ENCODE data around the gene RNF213.

RNF213 gene

GRCh38 chr17:80442323-80442659 is 181.6 kb downstream of the RNF213 start:
- no peak for DNase-seq

- DNase-seq: no peak
These were observed 182.1 kb downstream of the RNF213 start for GRCh38 chr17:80442764-80443163.

- DNase-seq: no peak
These were observed 182.8 kb downstream of the RNF213 start for GRCh38 chr17:80443498-80443897.

GRCh38 chr17:80443916-80444643 is 183.4 kb downstream of the RNF213 start:
- DNase-seq: no peak

GRCh38 chr17:80444644-80444979 is 184.0 kb downstream of the RNF213 start:
- DNase-seq: no peak

GRCh38 chr17:80445007-80445725 is 184.5 kb downstream of the RNF213 start:
- DNase-seq: no peak

- no peak for DNase-seq
These were observed 185.1 kb downstream of the RNF213 start for GRCh38 chr17:80445726-80446110.

- no peak for DNase-seq
These were observed 186.2 kb downstream of the RNF213 start for GRCh38 chr17:80446645-80447405.

- no peak for DNase-seq
These were observed 187.1 kb downstream of the RNF213 start for GRCh38 chr17:80447790-80448189.
